ENCODE measurements around the gene ACTR3.

The ACTR3 gene

GRCh38 chr2:113966832-113967231 is 76.9 kb downstream of the ACTR3 start:
- DNase-seq (ENCODE audit: insufficient read length, low spot score) (no peak), FAIRE-seq (no peak)
- no peak for TF ChIP-seq CTCF (IDR thresholded peaks at IDR 0.05; ENCODE audit: insufficient read depth, missing control alignments)

- TF ChIP-seq CTCF (IDR thresholded peaks at IDR 0.05; ENCODE audit: insufficient read depth, missing control alignments): no peak
- no peak for FAIRE-seq
- DNase-seq (ENCODE audit: insufficient read length, low spot score): no peak
Observed at GRCh38 chr2:113967272-113967671, 77.4 kb downstream of the ACTR3 start.

- FAIRE-seq (no peak), DNase-seq (ENCODE audit: insufficient read length, low spot score) (no peak)
- TF ChIP-seq CTCF (IDR thresholded peaks at IDR 0.05; ENCODE audit: insufficient read depth, missing control alignments): no peak
Observed at GRCh38 chr2:113972766-113973165, 82.9 kb downstream of the ACTR3 start.

GRCh38 chr2:113973810-113974209 is 83.9 kb downstream of the ACTR3 start:
- DNase-seq (ENCODE audit: insufficient read length, low spot score): no peak
- no peak for TF ChIP-seq CTCF (IDR thresholded peaks at IDR 0.05; ENCODE audit: insufficient read depth, missing control alignments)
- FAIRE-seq: no peak

GRCh38 chr2:113974727-113975126 is 84.8 kb downstream of the ACTR3 start:
- FAIRE-seq: no peak
- no peak for DNase-seq (ENCODE audit: insufficient read length, low spot score)
- no peak for TF ChIP-seq CTCF (IDR thresholded peaks at IDR 0.05; ENCODE audit: insufficient read depth, missing control alignments)

- DNase-seq (ENCODE audit: insufficient read length, low spot score) (no peak), FAIRE-seq (no peak)
Observed at GRCh38 chr2:113976277-113976928, 86.5 kb downstream of the ACTR3 start.

More at GRCh38 chr2:113976277-113976928, 86.5 kb downstream of the ACTR3 start:
- no peak for TF ChIP-seq CTCF (IDR thresholded peaks at IDR 0.05; ENCODE audit: insufficient read depth, missing control alignments)
